Upper lobe of right lung (tissue), 1 donor: ENCODE measurements around the gene ATP10D. TPM values are rescaled to one million over a fixed set of nuclear protein-coding genes. Genes with fewer than 3 reads are reported as not detected.
A peak's percentile ranks its signal among the peaks of the same experiment; 100 is the strongest.

Experiments used
- ATAC-seq: fragments of 200-7000 bp; cut with Tn5 transposase; one replicate; pipeline ENCODE4 v1.9.1; 2020; ENCODE audit warnings: mild to moderate bottlenecking, moderate library complexity
- DNase-seq: peaks from one replicate; pipeline ENCODE4 v3.0.0-alpha.2; 2020
- H3K27ac ChIP-seq: fragments of 200-600 bp; one replicate; pipeline ENCODE4 v1.8.0; 2022
- H3K27me3 ChIP-seq: fragments of 200-600 bp; one replicate; pipeline ENCODE4 v1.8.0; 2022; ENCODE audit warnings: mild to moderate bottlenecking
- H3K36me3 ChIP-seq: fragments of 200-600 bp; one replicate; pipeline ENCODE4 v1.8.0; 2022
- H3K4me1 ChIP-seq: fragments of 200-600 bp; one replicate; pipeline ENCODE4 v1.8.0; 2022
- H3K4me3 ChIP-seq: fragments of 200-600 bp; one replicate; pipeline ENCODE4 v1.8.0; 2022; ENCODE audit warnings: mild to moderate bottlenecking
- H3K9me3 ChIP-seq: fragments of 200-600 bp; one replicate; pipeline ENCODE4 v1.8.0; 2022
- intact Hi-C: fragments of 100-400 bp; cut with DNase I; formaldehyde crosslinking; loops from one replicate; pipeline ENCODE4 v1.11.0; 2022
- total RNA-seq: library from RNA; stranded (reverse); fragmentation: NEBNext Ultra II Directional; extraction: Animal tissue kit (Norgen Biotek cat#: 25700); gene quantifications from one replicate; pipeline ENCODE4 v1.2.1, GENCODE V29; 2021
- TF ChIP-seq, protein P1 (sequence below): fragments of 200-600 bp; IDR thresholded peaks from one replicate; pipeline ENCODE4 v1.8.0; 2022; ENCODE audit warnings: antibody characterized with exemption
- donor health status: DM: no; HTN: yes; CAD: no; lungs with severe emphysema.

ATP10D gene
- total RNA-seq, 1 donor from 2014 or later: 35.8 TPM

DNA sequence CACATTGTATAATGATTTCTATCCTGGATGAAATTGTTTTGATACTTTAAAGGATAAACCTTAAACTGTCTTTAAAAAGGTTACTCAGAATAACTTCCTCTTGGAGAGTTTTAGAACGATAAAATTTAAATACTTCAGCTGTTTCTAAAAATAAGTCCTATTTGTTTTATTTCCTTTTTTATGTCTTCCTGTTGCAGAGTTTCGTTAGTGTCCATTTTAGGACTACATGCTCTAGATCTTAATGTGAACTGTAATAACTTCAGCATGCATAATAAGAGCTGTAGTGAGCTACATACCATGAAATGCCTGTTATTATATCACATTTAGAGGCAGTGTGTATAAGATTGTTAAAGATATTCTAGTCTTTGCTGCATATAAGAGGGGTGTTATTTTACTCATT lies 14.6 kb downstream of the ATP10D start:
- Histone ChIP-seq H3K4me1 (no peaks in the 10 kb centered on the region), H3K27ac (no peak overlapping the region)
- no peak for ATAC-seq

DNA sequence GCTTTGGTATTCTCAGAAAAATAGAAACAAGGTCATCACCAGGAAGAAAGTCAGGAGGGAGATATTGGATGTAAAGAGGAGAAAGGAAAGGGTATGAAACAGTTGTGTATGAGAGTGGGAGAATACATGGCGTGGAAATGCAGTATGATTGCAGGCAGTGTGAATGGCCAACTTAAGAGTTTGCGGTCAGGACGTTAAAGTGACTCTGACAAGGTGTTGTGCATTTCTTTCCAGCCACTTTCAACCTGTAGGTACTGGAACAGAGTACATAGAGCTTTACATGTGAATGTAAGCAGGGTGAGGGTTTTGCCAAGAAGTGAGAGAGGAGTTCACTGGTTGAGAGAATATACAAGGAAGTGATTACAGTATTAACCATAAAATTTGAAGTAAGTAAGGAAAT lies 15.7 kb downstream of the ATP10D start:
- TF ChIP-seq, protein P1, sequence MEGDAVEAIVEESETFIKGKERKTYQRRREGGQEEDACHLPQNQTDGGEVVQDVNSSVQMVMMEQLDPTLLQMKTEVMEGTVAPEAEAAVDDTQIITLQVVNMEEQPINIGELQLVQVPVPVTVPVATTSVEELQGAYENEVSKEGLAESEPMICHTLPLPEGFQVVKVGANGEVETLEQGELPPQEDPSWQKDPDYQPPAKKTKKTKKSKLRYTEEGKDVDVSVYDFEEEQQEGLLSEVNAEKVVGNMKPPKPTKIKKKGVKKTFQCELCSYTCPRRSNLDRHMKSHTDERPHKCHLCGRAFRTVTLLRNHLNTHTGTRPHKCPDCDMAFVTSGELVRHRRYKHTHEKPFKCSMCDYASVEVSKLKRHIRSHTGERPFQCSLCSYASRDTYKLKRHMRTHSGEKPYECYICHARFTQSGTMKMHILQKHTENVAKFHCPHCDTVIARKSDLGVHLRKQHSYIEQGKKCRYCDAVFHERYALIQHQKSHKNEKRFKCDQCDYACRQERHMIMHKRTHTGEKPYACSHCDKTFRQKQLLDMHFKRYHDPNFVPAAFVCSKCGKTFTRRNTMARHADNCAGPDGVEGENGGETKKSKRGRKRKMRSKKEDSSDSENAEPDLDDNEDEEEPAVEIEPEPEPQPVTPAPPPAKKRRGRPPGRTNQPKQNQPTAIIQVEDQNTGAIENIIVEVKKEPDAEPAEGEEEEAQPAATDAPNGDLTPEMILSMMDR: no peak
- Histone ChIP-seq H3K36me3 (no peaks in the 10 kb centered on the region), H3K27ac (no peak overlapping the region), H3K27me3 (no peaks in the 10 kb centered on the region), H3K4me3 (no peak overlapping the region), H3K4me1 (no peaks in the 10 kb centered on the region), H3K9me3 (no peaks in the 10 kb centered on the region)
- ATAC-seq: no peak
- DNase-seq: no peak
- intact Hi-C loops: no loop called here

More for the DNA sequence above, 14.6 kb downstream of the ATP10D start:
- Histone ChIP-seq H3K9me3 (no peaks in the 10 kb centered on the region), H3K4me3 (no peak overlapping the region), H3K27me3 (no peaks in the 10 kb centered on the region), H3K36me3 (no peaks in the 10 kb centered on the region)
- intact Hi-C loops: no loop called here
- TF ChIP-seq, protein P1: no peak
- no peak for DNase-seq

DNA sequence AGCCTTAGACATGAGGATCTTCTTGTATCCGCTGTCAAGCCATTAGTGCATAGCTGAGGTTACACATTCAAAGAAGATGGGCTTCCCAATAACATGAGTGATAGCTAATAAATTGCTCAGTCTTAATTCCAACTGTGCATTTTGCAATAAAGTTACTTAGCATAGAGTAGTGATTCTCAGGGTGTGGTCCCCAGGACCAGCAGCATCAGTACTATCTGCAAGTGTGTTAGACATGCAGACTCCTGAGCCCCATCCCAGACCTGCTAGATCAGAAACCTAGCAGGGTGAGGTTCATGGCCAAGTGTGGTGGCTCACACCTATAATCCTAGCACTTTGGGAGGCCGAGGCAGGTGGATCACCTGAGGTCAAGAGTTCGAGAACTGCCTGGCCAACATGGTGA lies 20.1 kb downstream of the ATP10D start:
- intact Hi-C loops: no loop called here
- no peaks in the 10 kb centered on the region for H3K36me3 ChIP-seq
- H3K27me3 ChIP-seq: no peaks in the 10 kb centered on the region
- DNase-seq (no peak), ATAC-seq (no peak)
- TF ChIP-seq, protein P1: no peak
- H3K4me1 ChIP-seq: no peaks in the 10 kb centered on the region
- H3K9me3 ChIP-seq: no peaks in the 10 kb centered on the region
- H3K4me3 ChIP-seq: no peak overlapping the region
- H3K27ac ChIP-seq: no peak overlapping the region

DNA sequence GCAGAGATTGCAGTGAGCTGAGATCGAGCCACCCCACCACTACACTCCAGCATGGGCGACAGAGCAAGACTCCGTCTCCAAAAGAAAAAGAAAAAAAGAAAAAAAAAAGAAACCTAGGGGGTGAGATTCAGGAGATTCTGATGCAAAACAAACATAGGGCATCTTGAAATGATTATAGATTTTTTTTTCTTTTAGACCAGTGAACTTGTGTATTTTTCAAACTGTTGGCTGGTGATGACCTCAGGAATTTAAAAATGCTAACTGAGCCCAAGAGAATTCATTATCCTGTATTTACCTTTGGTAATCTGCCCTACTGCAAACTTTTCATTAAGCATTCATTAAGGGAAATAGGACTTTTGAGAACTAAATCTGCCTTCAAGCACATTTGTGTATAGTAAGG lies 20.6 kb downstream of the ATP10D start:
- Histone ChIP-seq H3K9me3 (no peaks in the 10 kb centered on the region), H3K4me3 (no peak overlapping the region), H3K27ac (no peak overlapping the region), H3K4me1 (no peaks in the 10 kb centered on the region), H3K27me3 (no peaks in the 10 kb centered on the region), H3K36me3 (no peaks in the 10 kb centered on the region)
- DNase-seq (no peak), ATAC-seq (no peak)
- intact Hi-C loops: no loop called here
- TF ChIP-seq, protein P1: no peak

DNA sequence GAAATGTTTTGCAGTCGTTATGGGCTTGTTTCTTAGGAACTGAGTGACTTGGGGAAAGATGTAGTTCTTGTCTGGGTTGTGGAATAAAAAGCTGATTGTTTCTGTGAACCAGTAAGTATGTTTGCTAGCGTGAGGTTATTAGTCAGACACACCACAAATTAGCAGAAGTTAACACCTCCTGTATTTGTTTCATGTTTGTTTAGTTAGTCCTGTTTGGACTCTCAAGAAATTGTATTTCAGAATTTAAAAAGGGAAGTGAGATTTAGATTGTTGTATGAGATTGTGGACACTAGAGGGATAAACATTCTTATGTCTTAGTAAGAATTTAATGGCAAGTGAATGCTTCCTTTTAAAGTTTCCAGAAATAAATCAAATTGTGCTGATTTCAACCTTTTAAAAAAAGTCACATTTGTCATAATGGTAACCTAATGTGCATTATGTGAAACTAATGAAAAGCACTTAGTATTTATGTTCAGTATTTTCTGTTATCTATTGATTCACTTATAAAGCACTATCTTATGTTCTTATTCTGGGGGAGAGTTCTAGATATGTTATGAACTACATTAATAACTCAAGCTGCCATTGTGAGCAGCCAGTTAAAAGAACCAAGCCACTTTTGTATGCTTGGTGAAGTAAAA lies 25.6 kb downstream of the ATP10D start:
- no peak for DNase-seq
- peaks cover 24% of the 10 kb centered on the region for H3K36me3 ChIP-seq
- H3K9me3 ChIP-seq: no peaks in the 10 kb centered on the region
- TF ChIP-seq, protein P1: peak; percentile 30
- intact Hi-C loops: no loop called here
- no peaks in the 10 kb centered on the region for H3K27me3 ChIP-seq
- H3K27ac ChIP-seq: no peak overlapping the region
- no peaks in the 10 kb centered on the region for H3K4me1 ChIP-seq
- no peak overlapping the region for H3K4me3 ChIP-seq
- ATAC-seq: peak; percentile 53

DNA sequence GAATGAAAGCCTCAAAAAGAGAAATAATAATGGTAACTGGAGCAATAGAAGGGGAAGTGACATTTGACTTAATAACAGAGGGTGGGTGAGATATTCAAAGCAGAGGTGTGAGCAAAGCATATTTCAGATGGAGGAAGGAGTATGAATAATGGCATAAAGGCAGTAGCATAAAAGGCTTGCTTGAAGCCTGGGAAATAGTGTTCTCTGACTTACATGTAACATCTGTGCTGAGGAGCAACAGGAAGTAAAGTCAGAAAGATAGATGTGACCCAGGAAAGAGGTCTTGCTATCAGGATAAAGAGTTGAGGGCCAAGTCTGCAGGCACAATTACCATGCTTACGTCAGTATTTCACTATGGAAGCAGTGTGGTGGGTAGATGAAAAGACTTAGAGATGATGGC lies 28.4 kb downstream of the ATP10D start:
- TF ChIP-seq, protein P1: no peak
- no peak overlapping the region for H3K27ac ChIP-seq
- no peaks in the 10 kb centered on the region for H3K9me3 ChIP-seq
- no peaks in the 10 kb centered on the region for H3K4me1 ChIP-seq
- no peak overlapping the region for H3K4me3 ChIP-seq
- DNase-seq (no peak), ATAC-seq (no peak)
- no peaks in the 10 kb centered on the region for H3K27me3 ChIP-seq
- intact Hi-C loops: no loop called here
- peaks cover 24% of the 10 kb centered on the region for H3K36me3 ChIP-seq
